ENCODE results near the gene RINL. TPM values are rescaled to one million over a fixed set of nuclear protein-coding genes. Genes with fewer than 3 reads are reported as not detected.

RINL gene
- total RNA-seq, 1 donor from 2014 or later, result 8.3 TPM

DNA sequence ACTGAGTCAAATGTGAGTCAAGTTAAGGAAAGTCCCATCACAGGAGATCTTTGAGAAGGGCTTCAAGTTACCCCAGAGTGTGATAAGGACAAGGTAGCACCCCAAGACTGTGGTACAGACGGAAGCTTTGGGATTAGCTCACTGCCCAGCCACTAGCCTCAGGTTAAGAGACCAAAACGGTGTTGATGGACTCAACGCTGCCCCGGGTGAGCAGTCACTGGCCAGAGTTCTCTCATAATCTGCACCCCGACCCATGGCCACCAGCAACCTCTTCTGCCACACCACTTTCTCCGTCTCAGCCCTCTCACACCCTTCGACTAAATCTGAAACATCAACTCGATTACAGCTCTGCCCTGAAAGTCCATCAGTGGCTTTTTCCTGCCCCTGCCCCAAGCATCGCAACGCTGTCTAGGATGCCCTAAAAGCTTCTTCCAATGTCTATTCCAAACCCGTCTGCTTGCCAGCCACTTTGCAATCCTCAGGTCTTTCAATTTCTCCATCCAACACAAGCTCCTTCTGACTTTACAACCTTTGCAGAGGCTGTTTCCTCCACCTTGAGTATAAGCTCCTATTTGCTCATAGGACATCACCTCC lies 33.9 kb downstream of the RINL start:
- Histone ChIP-seq H3K4me3 (no peak overlapping the region), H3K9me3 (no peaks in the 10 kb centered on the region), H3K36me3 (peaks cover 94% of the 10 kb centered on the region), H3K4me1 (peaks cover 53% of the 10 kb centered on the region), H3K27me3 (ENCODE audit: low read depth) (no peaks in the 10 kb centered on the region), H3K27ac (no peak overlapping the region)
- DNase-seq, result no peak
- intact Hi-C loops (cut with DNase I), result no loop called here
- TF ChIP-seq, protein P1, sequence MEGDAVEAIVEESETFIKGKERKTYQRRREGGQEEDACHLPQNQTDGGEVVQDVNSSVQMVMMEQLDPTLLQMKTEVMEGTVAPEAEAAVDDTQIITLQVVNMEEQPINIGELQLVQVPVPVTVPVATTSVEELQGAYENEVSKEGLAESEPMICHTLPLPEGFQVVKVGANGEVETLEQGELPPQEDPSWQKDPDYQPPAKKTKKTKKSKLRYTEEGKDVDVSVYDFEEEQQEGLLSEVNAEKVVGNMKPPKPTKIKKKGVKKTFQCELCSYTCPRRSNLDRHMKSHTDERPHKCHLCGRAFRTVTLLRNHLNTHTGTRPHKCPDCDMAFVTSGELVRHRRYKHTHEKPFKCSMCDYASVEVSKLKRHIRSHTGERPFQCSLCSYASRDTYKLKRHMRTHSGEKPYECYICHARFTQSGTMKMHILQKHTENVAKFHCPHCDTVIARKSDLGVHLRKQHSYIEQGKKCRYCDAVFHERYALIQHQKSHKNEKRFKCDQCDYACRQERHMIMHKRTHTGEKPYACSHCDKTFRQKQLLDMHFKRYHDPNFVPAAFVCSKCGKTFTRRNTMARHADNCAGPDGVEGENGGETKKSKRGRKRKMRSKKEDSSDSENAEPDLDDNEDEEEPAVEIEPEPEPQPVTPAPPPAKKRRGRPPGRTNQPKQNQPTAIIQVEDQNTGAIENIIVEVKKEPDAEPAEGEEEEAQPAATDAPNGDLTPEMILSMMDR (IDR thresholded peaks at IDR 0.05), result no peak
- no peak for ATAC-seq

- intact Hi-C loops (cut with DNase I), result no loop called here
- H3K4me1 ChIP-seq, result peaks cover 46% of the 10 kb centered on the region
- H3K27me3 ChIP-seq (ENCODE audit: low read depth), result no peaks in the 10 kb centered on the region
- TF ChIP-seq, protein P1 (IDR thresholded peaks at IDR 0.05), result no peak
- peaks cover 100% of the 10 kb centered on the region for H3K36me3 ChIP-seq
- H3K4me3 ChIP-seq, result no peak overlapping the region
- no peak for ATAC-seq
- no peak overlapping the region for H3K27ac ChIP-seq
- no peak for DNase-seq
- H3K9me3 ChIP-seq, result no peaks in the 10 kb centered on the region
Measured at GRCh38 chr19:38843175-38843758, 34.8 kb downstream of the RINL start.

DNA sequence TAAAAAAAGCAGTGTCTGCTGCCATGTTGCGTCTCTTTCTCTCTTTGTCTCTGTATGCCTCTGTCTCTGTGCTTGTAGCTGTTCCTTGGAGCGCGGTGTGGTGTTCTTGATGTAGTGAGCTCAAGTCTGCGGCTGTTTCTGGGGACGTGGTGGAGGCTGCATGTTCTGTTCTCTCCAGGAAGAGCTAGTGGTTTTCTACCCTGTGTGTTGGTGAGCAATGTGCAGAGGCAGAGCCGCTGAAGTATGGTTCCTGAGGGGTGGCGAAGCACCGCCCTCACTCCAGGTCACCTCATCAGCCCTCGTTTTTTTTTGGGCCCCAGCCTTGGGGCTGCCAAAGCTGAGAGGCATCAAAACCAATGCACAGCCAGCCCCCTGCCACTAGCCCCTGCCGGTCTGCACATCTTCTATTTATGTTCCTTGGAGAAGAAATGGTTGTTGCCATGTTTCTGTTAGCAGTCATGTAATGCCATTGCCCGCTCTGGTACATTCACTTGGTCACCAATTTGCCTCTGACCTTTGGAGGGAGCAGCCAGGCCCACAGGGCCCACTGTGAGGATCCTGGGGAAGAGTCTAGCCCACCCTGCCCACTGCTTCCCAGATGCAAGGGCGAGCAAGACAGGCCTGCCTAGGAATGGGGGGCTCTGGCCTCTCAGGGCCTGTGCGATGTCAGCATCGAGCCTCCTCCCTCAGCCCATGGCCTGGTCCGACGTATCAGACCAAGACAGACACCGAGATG lies 35.5 kb downstream of the RINL start:
- H3K27ac ChIP-seq, result no peak overlapping the region
- H3K4me1 ChIP-seq, result peaks cover 46% of the 10 kb centered on the region
- intact Hi-C loops (cut with DNase I), result no loop called here
- ATAC-seq (peak; percentile 17 to 32), DNase-seq (no peak)
- no peak overlapping the region for H3K4me3 ChIP-seq
- no peaks in the 10 kb centered on the region for H3K27me3 ChIP-seq (ENCODE audit: low read depth)
- TF ChIP-seq, protein P1 (IDR thresholded peaks at IDR 0.05), result no peak
- no peaks in the 10 kb centered on the region for H3K9me3 ChIP-seq
- peaks cover 100% of the 10 kb centered on the region for H3K36me3 ChIP-seq

- DNase-seq (no peak), ATAC-seq (no peak)
- TF ChIP-seq, protein P1 (IDR thresholded peaks at IDR 0.05), result no peak
- Histone ChIP-seq H3K4me1 (peaks cover 46% of the 10 kb centered on the region), H3K4me3 (no peak overlapping the region), H3K27me3 (ENCODE audit: low read depth) (no peaks in the 10 kb centered on the region), H3K27ac (no peak overlapping the region), H3K9me3 (no peaks in the 10 kb centered on the region), H3K36me3 (peaks cover 100% of the 10 kb centered on the region)
- intact Hi-C loops (cut with DNase I), result no loop called here
Measured at GRCh38 chr19:38841787-38842438, 36.2 kb downstream of the RINL start.

DNA sequence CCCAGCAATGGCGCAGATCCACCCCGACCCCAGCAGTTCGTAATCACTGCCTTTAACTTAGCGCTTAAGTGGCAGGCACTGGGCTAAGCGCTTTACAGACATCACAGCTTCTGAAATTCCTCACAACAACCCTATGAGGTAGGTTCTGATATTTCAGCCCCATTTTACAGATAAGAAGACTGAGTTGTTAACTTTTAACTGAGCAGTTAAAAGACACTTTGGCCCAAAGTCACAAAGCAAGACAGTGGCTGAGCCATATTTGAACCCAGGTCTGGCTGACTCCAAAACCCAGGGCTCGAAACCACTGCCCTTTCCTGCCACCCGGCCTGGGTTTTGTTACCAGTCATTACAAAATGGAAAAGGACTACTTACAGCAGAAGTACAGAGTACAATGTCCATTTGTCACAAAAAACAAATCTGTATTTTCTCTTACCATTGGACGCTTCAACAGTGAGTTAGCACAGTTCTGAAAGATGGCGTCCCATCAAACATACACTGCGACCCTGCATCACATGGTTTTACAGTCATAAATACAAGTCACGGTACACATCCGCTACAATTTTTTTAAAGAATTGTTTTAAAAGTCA lies 36.8 kb downstream of the RINL start:
- Histone ChIP-seq H3K4me1 (peaks cover 46% of the 10 kb centered on the region), H3K27me3 (ENCODE audit: low read depth) (no peaks in the 10 kb centered on the region), H3K36me3 (peaks cover 100% of the 10 kb centered on the region), H3K27ac (no peak overlapping the region), H3K9me3 (no peaks in the 10 kb centered on the region), H3K4me3 (no peak overlapping the region)
- intact Hi-C loops (cut with DNase I), result no loop called here
- no peak for DNase-seq
- no peak for ATAC-seq
- TF ChIP-seq, protein P1 (IDR thresholded peaks at IDR 0.05), result no peak

All from lower lobe of right lung (tissue), 2 donors.